Middle frontal gyrus (tissue), 1 donor: ENCODE measurements around the gene ZNF557.

Experiments used
- DNase-seq: peaks from one replicate; pipeline ENCODE4 v3.0.0-alpha.2; 2015; ENCODE audit warnings: low spot score; ENCODE audit errors: extremely low spot score

ZNF557 gene

DNA sequence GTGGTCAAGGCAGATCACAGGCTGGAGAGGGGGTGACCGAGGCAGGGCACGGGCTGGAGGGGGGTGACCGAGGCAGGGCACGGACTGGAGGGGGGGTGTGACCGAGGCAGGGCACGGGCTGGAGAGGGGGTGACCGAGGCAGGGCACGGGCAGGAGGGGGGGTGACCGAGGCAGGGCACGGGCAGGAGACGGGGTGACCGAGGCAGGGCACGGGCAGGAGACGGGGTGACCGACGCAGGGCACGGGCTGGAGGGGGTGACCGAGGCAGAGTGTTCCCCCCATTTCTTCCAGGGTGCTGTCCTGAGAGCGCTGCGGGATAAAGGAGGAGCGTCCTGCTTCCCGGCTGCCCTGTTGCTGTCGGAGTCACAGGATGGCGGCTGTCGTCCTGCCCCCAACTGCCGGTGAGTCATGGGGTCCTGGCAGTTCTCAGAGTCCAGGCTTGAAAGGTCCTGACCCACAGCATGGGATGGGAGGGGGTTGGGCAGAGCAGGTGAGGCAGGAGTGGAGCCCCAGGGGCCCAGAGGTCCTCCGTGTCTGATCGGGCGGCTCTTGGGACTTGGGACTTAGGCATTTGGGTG is 5.3 kb downstream of the ZNF557 start:
- no peak for DNase-seq

DNA sequence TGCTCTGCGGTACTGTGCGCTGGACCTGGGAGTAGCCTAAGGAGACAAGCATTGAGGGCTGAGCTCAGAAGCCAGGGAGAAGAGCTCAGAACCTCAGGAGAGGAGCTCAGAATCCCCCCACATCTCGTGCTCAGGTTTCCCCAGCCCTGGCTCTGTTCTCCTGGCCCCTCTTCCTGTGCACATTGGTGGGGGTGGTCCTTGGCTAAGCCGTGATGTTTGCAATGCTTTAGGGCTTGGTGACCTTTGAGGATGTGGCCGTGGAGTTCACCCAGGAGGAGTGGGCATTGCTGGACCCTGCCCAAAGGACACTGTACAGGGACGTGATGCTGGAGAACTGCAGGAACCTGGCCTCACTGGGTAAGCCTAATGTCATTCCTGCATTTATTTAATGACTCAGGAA is 6.6 kb downstream of the ZNF557 start:
- DNase-seq, result no peak

DNA sequence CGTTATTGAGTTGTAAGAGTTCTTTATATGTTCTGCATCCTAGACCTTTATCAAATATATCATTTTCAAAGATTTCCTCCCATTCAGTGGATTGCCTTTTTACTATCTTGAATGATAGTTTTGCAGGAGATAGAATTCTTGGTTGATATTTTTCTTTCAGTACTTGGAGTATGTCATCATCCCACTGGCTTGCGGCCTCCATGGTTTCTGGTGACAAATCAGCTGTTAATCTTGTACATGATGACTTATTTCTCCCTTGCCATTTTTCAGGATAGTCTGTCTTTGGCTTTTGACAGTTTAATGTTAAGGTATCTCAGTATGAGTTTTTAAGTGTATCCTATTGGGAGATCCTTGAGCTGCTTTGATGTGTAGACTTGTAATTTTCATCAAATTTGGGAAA is 8.5 kb downstream of the ZNF557 start:
- no peak for DNase-seq

DNA sequence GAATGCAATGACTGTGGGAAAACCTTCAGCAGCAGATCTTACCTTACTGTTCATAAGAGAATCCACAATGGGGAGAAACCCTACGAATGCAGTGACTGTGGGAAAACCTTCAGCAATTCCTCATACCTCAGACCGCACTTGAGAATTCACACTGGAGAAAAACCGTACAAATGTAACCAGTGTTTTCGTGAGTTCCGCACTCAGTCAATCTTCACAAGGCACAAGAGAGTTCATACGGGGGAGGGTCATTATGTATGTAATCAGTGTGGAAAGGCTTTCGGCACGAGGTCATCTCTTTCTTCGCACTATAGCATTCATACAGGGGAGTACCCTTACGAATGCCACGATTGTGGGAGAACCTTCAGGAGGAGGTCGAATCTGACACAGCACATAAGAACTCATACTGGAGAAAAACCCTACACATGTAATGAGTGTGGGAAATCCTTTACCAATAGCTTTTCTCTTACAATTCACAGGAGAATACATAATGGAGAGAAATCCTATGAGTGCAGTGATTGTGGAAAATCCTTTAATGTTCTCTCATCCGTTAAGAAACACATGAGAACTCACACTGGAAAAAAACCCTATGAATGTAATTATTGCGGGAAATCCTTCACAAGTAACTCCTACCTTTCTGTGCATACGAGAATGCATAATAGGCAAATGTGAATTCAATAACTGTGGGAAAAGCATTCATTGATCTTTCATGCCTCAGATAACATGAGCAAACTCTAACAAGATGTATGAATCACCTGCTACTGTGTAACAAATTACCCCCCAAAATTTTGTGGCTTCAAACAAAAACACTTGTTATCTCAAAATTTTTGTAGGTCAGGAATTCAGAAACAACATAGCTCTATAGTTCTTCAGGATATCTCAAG is 13.8 kb downstream of the ZNF557 start:
- no peak for DNase-seq

DNA sequence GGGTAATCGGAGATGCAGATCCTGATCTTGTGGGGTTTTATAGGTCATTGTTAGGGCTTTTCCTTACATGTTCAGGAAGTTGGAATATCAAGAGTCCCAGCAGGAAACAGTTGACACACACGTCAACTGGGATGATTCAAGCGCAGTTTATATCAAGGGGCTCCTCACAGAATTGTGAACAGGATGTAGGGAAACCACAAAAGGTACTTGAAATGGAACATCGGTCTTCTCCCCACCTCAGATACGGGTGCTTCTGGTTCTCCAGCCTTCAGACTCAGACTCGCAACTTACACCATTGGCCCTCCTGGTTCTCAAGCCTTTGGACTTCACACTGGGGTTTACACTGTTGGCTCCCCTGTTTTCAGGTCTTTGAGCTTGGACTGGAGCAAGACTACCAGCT is 19.5 kb downstream of the ZNF557 start:
- DNase-seq, result no peak

DNA sequence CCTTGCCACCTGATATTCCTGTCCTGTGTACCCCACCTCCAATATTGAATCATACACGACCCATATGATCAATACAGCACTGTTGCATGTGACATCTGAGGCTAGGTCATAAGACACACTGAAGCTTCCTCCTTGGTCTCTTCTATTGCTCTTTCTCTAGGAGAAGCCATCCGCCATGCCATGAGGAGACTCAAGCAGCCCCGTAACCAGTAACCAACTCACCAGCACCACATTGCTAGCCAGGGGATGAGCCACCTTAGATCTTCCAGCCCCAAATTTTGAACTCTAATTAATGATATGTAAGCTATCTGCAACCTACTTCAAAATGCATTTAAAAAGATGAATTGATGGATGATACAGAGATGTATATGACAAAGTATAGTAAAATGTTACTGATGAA is 28.6 kb downstream of the ZNF557 start:
- no peak for DNase-seq

DNA sequence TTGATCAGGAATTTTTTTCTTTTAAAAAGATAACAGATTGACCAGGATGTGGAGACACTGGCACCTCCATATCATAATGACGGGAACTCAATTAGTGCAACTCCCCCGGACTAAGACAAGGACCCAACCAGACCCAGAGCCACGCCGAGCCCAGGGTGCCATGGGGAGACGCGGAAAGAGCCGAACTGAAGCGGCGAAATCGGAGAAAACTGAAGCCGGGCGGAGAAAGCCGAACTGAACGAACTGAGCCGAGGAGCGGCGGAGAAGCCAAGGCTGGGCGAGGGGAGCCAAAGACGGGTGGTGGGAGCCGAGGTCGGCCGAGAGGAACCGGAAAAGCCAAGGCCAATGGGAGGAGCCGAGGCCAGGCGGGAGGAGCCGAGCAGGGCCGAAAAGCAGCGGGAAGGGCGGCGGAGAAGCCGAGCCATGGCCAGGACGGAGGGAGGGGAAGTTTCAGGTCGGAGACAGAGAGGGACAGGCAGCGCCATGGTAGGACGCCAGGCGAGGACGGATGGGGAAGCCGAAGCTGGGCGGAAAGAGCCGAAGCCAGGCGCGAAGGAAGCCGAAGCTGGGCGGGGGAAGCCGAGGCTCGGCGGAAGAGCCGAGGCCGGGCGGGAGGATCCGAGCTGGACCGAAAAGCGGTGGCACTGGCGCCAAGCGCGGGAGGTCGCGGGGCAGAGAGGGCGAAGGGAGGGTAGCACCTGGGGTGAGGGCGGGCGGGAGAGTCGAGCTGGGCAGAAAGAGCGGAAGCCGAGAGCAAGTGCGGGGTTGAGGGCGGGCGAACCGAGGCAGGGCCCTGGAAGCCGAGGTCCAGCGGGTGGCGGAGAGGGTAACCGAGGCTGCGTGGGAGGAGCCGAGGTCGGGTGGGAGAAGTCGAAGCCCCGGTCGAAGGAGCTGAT is 29.4 kb downstream of the ZNF557 start:
- peak; percentile 67 for DNase-seq

DNA sequence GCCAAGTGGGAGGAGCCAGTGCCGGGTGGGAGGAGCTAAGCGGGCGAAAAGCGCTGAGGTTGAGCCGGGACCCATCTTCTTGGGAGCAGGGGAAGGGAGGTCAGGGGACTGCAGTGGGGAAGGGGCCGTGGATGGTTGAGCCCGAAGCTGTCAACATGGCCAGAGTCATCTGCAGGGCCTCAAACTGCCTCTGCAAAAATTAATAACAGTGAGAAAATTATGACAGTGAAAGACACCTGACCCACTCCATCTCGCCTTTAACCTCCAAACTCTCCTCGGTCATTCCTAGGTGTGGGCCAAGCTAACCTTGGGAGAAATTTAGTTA is 30.1 kb downstream of the ZNF557 start:
- no peak for DNase-seq

DNA sequence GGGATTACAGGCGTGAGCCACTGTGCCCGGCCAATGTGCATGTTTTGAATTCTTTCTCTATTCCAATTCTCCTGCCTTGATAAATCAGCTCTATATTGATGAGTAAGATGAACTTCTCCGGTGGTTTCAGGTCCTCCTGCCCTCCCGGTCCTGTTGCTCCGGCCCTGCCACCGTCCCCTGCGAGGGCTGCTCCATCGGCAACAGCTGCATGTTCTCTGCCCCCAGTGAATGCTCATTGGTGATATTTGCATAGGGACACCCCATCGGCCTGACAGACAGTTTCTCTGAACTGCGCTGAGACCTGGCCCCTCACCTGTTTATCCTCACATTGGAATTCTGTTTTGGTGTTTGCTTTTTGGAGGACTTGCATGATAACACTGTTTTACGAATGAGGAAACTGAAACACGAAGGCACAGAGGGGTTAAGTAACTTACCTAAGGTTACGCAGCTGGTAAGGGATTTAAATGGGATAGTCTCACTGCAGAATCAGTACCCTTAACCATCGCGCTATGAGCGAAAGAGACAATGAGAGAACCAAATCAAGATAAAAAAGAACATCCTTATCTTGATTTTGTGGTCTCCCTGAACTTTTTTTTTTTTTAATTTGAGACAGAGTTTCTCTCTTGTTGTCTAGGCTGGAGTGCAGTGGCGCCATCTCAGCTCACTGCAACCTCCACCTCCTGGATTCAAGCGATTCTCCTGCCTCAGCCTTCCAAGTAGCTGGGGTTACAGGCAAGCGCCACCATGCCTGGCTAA is 32.2 kb downstream of the ZNF557 start:
- DNase-seq, result no peak

DNA sequence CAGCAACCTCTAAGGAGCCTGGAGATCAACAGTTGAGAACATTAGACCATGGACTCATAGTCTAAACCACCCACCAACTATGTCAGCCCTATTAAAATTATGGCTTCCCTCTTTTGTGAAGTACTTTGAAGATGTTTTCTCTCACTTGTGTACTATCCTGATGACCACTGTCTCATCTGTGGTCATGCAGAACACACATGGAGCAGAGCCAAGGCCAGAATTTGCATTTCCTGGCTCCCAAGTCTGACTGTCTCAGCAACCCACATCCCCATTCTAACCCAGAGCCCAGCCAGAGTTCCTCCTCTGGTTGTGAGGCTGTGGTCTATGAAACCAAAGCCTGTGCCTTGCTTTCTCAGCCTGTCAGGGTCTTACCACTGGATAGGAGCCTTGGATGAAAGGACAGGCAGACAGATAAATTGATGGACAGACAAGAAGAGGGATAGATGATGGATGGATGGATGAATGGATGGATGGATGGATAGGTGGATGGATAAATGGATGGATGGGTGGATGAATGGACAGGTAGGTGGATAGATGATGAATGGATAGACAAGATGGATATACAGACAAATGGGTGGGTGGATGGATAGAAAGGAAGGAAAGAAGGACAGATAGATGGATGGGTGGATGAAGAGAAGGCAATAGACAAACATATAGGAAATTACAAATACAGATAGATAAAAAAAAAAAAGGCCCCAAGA is 35.4 kb downstream of the ZNF557 start:
- no peak for DNase-seq

DNA sequence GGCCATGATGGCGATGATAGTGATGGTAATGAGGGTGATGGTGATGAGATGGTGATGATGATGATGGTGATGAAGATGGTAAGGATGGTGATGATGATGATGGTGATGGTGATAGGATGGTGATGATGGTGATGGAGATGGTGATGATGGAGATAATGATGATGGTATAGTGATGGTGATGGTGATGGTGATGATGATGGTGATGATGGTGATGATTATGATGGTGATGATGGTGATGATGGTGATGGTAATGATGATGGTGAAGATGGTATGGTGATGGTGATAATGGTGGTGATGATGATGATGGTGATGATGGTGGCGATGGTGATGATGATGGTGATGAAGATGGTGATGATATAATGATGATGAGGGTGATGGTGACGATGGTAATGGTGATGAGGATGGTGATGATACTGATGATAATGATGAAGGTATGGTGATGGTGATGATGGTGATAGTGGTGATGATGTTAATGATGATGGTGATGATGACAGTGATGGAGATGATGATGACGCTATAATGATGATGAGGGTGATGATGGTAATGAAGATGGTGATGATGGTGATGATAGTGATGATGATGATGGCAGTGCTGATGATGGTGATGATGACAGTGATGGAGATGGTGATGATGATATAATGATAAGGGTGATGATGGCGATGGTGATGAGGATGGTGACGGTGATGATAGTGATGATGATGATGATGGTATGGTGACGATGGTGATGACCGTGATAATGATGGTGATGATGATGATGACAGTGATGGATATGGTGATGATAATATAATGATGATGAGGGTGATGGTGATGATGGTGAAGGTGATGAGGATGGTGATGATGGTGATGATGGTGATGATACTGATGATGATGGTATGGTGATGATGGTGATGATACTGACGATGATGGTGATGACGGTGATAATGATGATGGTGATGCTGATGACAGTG is 37.5 kb downstream of the ZNF557 start:
- DNase-seq, result no peak

DNA sequence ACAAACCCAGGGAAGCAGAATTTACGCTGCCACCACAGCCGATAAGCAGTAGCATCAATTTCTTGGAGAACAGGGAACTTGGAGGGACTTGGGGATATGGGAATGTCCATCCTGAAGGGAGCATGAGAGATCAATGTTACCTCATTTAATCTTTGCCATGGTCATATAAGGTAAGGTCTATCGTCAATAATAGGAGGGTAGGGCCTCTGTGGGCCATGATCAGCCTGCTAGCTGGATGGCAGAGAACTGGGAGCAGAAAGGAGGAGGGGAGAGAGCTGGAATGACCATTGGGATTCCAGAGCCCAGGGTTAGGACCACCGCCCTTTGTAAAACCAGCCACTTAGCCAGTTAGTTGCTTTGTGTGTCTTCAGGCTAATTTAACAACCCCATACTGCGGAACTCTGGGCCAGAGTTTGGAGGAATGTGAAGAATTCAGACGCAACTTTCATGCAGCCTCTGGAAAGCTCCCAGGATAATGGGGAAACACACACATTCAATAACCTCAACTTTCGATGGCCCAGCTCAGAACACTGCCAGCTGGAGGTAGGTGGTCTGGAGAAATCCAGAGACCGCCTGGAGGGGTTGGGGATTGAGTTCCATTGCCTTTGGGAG is 40.3 kb downstream of the ZNF557 start:
- no peak for DNase-seq

DNA sequence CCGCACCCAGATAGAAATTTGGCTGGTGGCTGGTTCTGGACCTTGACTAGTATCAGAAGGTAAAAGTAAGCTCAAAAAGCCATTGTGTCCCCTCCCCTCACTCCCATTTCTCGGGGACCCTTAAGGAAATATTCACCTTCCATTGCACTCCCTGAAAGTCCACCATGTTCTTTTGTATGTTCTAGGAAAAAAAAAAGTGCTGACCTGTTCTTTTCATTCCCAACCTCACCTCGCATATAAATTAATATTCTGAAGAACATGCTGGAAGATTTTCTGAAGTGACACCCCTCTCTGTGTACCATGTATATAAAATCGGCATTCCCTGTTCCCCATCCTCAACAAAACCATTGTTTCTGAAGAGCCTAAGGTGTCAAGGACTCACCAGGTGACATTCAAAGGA is 43.2 kb downstream of the ZNF557 start:
- DNase-seq, result no peak

DNA sequence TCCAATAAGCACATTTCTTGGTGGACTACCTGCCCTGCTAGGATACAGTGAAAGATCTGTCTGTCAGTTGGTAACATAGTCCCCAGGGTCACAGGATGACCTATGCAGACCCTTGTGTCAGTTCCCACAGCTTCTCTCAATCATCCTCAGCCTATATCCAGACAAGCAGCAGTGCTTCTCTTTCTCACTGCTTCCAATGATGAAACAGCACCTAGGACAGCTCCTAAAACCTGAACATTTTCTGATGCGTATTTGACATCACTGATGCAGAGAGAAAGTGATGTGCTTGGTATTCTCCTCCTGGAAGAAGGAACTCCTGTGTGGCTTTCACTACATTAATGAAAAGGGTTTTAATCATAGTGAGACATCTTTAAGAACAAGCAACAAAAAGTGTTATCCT is 43.7 kb downstream of the ZNF557 start:
- no peak for DNase-seq

DNA sequence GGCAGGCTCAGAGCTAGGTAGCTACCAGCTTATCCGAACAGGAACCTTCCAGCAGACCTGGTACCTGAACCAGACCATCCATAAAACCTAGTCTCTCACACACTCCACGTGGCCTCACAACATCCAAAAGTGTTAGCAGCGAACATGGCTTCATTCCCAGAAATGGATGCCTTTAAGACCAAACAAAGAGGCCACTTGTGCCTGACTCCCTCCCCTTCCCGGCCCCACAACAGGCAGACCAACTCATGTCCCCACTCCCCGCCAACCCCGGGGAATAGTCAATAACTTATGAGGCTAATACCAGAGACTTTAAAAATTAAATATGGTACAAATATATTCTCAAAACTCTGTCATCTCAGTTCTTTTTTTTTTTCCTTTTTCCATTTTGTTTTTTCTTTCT is 46.2 kb downstream of the ZNF557 start:
- DNase-seq, result peak; percentile 52

DNA sequence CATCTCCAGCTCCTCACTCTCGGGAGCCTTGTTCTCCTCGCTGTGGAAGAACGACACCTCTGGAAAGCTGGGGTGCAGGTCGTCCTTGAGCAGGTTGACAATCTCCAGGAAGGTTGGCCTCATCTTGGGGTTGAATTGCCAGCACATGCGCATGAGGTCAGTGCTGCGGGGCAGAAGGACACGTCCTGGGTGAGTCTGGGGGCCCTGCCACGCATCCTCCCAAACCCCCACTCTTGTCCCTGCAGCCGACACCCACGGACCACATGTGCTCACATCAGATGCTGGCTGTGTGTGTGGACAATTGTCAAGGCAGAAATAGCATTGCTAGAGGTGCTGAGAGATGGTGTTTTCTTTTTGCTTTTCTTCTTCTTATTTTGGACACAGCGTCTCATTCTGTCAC is 47.7 kb downstream of the ZNF557 start:
- DNase-seq, result no peak

DNA sequence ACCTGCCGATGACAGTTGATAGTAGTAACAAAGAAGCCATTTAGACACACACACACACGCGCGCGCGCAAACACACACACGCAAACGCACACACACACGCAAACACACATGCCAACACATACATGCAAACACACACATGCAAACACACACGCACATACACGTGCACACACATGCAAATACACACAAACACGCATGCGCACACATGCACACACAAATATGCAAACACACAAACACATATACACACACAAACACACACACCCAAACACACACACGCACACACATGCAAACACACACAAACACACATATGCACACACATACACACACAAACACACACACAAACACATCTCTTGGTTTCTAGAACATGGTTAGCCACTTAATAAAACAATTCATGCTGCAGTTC is 50.1 kb downstream of the ZNF557 start:
- no peak for DNase-seq

DNA sequence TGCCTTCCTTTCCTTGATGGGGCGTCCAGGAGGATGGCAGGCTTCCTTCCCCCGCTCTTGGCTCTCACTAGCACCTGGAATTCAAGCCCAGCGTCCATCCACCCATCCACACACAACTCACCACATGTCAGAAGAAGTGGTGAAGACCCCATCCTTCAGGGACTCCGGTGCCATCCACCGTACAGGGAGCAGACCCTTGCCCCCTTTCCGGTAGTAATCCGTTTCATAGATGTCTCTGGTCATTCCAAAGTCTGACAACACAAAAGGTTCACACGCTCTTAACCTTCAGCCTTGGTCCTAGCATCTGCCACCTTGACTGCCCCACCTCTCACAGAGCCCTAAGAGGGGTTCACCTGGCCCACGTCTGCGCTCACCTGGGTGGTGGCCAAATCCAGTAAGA is 51.0 kb downstream of the ZNF557 start:
- DNase-seq, result no peak

DNA sequence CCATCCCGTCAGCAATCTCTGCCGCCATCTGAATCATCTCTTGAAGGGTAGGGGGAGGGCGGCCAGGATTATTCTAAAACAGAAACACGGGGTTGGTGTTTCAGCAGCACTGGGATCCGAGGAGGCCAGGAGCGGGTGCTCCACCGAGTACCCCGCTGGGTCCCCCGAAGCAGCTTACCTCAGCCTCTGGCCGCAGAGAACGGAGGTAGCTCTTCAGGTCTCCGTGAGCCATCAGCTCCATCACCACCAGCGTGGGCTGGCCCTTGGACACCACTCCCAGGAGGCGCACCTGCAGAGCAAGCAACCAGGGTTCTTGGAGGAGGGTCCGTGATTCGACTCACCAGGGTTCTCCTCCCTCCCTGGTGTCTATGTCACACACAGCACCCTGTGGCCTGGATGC is 53.2 kb downstream of the ZNF557 start:
- no peak for DNase-seq
